Brain microvascular endothelial cell (primary cell): Measurements from ENCODE around the gene DTX1.
"Not testable (repeated sequence)": the region's sequence is repeated elsewhere in the genome, so short reads cannot be mapped to it uniquely, and the experiment has no call there.

ENCODE experiments used
- DNase-seq: peaks from one replicate; pipeline ENCODE4 v3.0.0-alpha.2; 2020
- H3K27ac ChIP-seq: fragments of 250-450 bp; sonication (Bioruptor Pico); 2 replicates; pipeline ENCODE4 v1.5.1; 2020; ENCODE audit warnings: mild to moderate bottlenecking, moderate library complexity
- H3K27me3 ChIP-seq: fragments of 250-450 bp; sonication (Bioruptor Pico); replicated peaks from 2 replicates; pipeline ENCODE4 v1.5.1; 2020; ENCODE audit warnings: mild to moderate bottlenecking
- H3K36me3 ChIP-seq: fragments of 250-450 bp; sonication (Bioruptor Pico); replicated peaks from 2 replicates; pipeline ENCODE4 v1.5.1; 2020; ENCODE audit warnings: mild to moderate bottlenecking
- H3K4me3 ChIP-seq: 2 replicates; pipeline ENCODE4 v1.5.1; 2011; ENCODE audit warnings: low read depth, mild to moderate bottlenecking, control low read depth, low read length, moderate library complexity
- CTCF ChIP-seq: IDR thresholded peaks from 2 replicates; pipeline ENCODE4 v1.5.1; 2011; ENCODE audit warnings: low read depth, mild to moderate bottlenecking, moderate library complexity, low read length, control low read depth, inconsistent platforms; ENCODE audit errors: missing control alignments
- in situ Hi-C: cut with HindIII; loops from 2 replicates; pipeline ENCODE4 v1.10.0; 2017; ENCODE audit warnings: low sequenced_read_pairs, low pct_ligation_motif_present

Gene DTX1

DNA sequence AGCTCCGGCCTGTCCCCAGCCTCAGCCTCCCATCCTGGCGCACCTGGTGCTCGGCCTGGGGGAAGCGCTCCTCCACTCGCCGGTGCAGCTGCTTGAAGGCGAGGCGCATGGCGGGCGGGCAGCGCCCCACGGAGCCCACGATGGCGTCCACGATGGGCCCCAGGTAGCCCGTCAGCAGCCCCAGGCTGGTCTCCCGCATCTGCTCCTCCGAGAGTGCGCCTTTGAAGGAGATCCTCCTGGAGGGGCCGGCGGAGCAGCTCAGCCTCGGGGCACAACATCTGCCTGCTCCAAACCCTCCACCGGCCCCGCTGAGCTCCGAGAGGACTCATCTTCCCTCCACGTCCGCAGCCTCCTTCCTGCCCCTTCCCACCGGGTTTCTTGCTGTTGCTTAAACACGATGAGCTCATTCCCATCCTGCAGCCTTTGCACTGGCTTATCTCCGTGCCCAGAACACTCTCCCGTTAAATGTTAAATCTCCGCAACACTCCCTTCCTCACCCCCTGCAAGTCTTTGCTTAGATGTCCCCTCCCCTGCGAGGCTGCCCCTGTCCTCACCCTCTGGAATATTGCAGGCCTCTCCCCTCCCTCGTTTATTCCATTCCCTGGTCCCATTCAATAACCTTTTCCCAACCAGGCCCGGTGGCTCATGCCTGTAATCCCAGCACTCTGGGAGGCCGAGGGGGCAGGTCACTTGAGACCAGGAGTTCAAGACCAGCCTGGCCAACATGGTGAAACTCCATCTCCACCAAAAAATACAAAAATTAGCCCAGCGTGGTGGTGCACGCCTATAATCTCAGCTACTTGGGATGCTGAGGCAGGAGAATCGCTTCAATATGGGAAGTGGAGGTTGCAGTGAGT, 55.7 kb downstream of the DTX1 start:
- Histone ChIP-seq H3K27me3 (peaks cover 17% of the 10 kb centered on the region), H3K27ac (no peak overlapping the region), H3K36me3 (no peaks in the 10 kb centered on the region), H3K4me3 (no peak overlapping the region)
- DNase-seq = no peak
- no peak for TF ChIP-seq CTCF
- in situ Hi-C loops = no loop called here

GRCh38 chr12:113113397-113113796, 56.9 kb downstream of the DTX1 start:
- TF ChIP-seq CTCF = no peak
- DNase-seq = no peak
- H3K27ac ChIP-seq = no peak overlapping the region
- no peak overlapping the region for H3K4me3 ChIP-seq
- H3K27me3 ChIP-seq = peaks cover 17% of the 10 kb centered on the region
- no peaks in the 10 kb centered on the region for H3K36me3 ChIP-seq
- in situ Hi-C loops = no loop called here

DNA sequence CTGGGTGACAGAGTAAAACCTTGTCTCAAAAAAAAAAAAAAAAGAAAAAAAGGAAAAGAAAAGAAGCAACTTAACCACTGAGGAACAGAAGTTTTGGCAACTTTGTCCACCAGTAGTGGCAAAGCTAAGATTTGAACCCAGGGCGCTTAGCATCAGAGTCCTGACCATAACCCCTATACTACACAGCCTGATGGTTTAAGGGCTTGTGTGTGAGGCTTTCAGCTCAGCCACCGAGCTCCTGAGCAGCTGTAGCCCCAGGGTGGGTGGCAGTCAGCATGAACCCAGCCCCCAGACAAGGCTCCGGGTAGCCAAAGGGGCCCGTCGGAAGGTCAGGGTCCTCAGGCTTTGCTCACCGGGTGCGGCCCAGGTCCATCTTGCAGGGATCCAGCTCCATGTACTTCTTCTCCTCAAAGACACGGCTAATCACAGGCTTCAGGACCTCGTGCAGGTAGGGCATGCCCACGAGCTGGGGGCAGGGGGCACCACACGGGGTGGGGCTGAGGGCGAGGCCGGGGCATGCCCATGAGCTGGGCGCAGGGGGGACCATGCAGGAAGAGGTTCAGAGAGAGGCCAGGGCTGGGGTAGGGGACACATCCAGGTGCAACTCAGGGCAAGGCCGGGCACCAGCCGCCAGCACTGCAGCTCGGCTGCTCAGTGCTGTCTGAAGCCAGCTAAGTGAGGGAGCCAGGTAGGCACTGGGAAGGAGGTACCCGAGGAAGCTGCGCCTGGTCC, 58.1 kb downstream of the DTX1 start:
- no peaks in the 10 kb centered on the region for H3K36me3 ChIP-seq
- DNase-seq = no peak
- in situ Hi-C loops = no loop called here
- no peak overlapping the region for H3K4me3 ChIP-seq
- H3K27me3 ChIP-seq = peaks cover 17% of the 10 kb centered on the region
- H3K27ac ChIP-seq = no peak overlapping the region
- no peak for TF ChIP-seq CTCF

DNA sequence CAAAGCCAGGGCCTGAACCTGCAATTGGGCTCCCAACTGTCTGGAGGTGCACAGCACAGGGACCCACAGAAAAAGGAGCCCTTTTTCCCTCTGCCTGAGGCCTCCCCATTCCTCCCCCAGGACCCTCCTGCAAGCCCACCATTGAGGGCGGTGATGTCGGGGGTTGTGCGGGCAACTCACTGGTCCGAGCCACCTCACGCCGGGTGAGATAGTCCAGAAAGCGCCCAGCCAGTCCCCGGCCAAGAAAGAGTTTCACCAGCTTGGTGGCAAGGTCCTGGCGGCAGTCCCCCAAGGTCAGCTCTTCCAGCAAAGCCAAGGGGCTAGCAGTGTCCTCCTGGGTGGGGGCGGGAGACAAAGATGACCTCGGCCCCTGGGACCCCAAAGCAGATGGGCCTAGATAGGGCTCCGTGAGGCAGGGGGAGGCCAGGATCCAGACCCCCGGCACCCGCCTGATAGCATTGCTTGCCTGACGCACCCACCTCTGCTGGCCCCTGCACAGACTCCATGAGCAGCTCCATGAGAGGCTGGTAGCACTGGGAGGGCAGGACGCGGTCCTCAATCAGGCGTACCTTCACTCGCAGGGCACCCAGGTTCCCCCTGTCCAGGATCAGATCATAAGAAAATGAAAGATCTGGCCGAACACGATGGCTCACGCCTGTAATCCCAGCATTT, 59.1 kb downstream of the DTX1 start:
- Histone ChIP-seq H3K27me3 (peaks cover 14% of the 10 kb centered on the region), H3K27ac (no peak overlapping the region), H3K36me3 (no peaks in the 10 kb centered on the region), H3K4me3 (no peak overlapping the region)
- in situ Hi-C loops = no loop called here
- no peak for TF ChIP-seq CTCF
- DNase-seq = no peak

DNA sequence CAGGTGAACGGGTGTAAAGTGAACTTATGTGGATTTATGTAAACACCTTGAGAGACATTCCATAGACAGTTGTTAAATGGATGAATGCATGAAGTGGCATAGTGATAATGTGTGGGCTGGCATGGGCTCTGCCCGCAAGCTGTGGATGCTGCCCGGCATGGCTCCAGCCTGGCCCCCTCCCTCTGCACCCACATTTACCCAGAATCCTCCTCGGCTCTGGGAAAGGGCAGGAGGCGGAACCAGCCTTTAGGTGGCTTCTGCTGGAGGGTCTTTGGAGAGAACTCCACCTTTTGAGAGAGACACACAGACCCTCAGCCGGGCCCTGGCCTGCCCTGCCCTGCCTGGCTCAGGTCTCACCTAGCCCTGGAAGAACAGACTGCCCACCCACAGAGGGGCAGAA, 60.3 kb downstream of the DTX1 start:
- H3K27ac ChIP-seq = no peak overlapping the region
- H3K4me3 ChIP-seq = no peak overlapping the region
- H3K27me3 ChIP-seq = peaks cover 12% of the 10 kb centered on the region
- in situ Hi-C loops = no loop called here
- DNase-seq = no peak
- no peaks in the 10 kb centered on the region for H3K36me3 ChIP-seq
- TF ChIP-seq CTCF = no peak

DNA sequence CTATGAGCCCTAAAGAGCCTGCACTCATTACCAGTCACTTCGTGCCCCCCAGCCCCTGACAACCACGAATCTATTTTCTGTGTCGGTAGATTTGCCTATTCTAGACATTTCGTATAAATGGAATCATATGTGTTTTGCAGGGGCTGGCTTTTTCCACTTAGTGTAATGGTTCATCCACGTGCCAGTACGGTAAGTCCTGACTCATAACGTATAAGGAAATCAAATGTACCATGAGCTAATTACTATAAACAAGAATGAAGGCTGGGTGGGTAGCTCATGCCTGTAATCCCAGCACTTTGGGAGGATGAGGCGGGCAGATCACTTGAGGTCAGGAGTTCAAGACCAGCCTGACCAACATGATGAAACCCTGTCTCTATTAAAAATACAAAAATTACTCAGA, 61.2 kb downstream of the DTX1 start:
- DNase-seq, H3K27ac ChIP-seq, in situ Hi-C loops, H3K4me3 ChIP-seq, H3K36me3 ChIP-seq, H3K27me3 ChIP-seq: not testable (repeated sequence)
